HAP-1 (cell line): ENCODE measurements around the gene TSSK2.
A peak's percentile ranks its signal among the peaks of the same experiment; 100 is the strongest.
"Not testable (repeated sequence)": the region's sequence is repeated elsewhere in the genome, so short reads cannot be mapped to it uniquely, and the experiment has no call there.

Source experiments
- DNase-seq, 2 experiments: peaks; one replicate each; pipeline ENCODE4 v3.0.0-alpha.2; 2016 to 2020; ENCODE audit warnings: low spot score in 2 of 2
- H3K27me3 ChIP-seq: fragments of 250-450 bp; sonication (Bioruptor Pico); 2 replicates; pipeline ENCODE4 v1.5.1; 2020; ENCODE audit warnings: low read depth, mild to moderate bottlenecking, moderate library complexity
- H3K36me3 ChIP-seq: fragments of 250-450 bp; sonication (Bioruptor Pico); replicated peaks from 2 replicates; pipeline ENCODE4 v1.5.1; 2020; ENCODE audit warnings: mild to moderate bottlenecking
- H3K4me1 ChIP-seq: fragments of 250-450 bp; sonication (Bioruptor Pico); 2 replicates; pipeline ENCODE4 v1.5.1; 2020; ENCODE audit warnings: mild to moderate bottlenecking
- H3K4me3 ChIP-seq: fragments of 250-450 bp; sonication (Bioruptor Pico); 2 replicates; pipeline ENCODE4 v1.5.1; 2020; ENCODE audit warnings: mild to moderate bottlenecking, moderate library complexity
- H3K9me3 ChIP-seq: fragments of 250-450 bp; sonication (Bioruptor Pico); 2 replicates; pipeline ENCODE4 v1.5.1; 2020; ENCODE audit warnings: mild to moderate bottlenecking, moderate library complexity
- in situ Hi-C: fragments of 300-500 bp; cut with MboI; formaldehyde crosslinking; loops from 3 replicates; pipeline ENCODE4 v1.14.3; 2020; ENCODE audit warnings: low sequenced_read_pairs, inconsistent platforms, mixed read lengths

TSSK2 gene

GRCh38 chr22:19130959-19131684, at the start of gene TSSK2:
Gene TSSK2, plus strand, starts transcription at chr22:19131308. Its CDS starts 92 bp downstream, at chr22:19131400.
- H3K36me3 ChIP-seq, result peaks cover 22% of the 10 kb centered on the region
- H3K27me3 ChIP-seq, result no peaks in the 10 kb centered on the region
- DNase-seq, result no peak
- H3K9me3 ChIP-seq, result no peaks in the 10 kb centered on the region
- no peaks in the 10 kb centered on the region for H3K4me1 ChIP-seq
- H3K4me3 ChIP-seq, result no peak within 1 kb of the TSS
- in situ Hi-C loops, result no loop called here

- DNase-seq, result no peak
- H3K4me3 ChIP-seq, result no peak overlapping the region
- H3K9me3 ChIP-seq, result no peaks in the 10 kb centered on the region
- H3K4me1 ChIP-seq, result no peaks in the 10 kb centered on the region; the same call in 1 of the 2 replicates
- no peaks in the 10 kb centered on the region for H3K27me3 ChIP-seq
- peaks cover 6% of the 10 kb centered on the region for H3K36me3 ChIP-seq
- in situ Hi-C loops, result no loop called here
Measured at GRCh38 chr22:19081351-19081750, 49.8 kb upstream of the TSSK2 start.

GRCh38 chr22:19082101-19082500, 49.0 kb upstream of the TSSK2 start:
- Histone ChIP-seq H3K4me3 (no peak overlapping the region), H3K36me3 (peaks cover 9% of the 10 kb centered on the region), H3K9me3 (no peaks in the 10 kb centered on the region), H3K4me1 (no peaks in the 10 kb centered on the region; the same call in 1 of the 2 replicates), H3K27me3 (no peaks in the 10 kb centered on the region)
- in situ Hi-C loops, result no loop called here
- no peak for DNase-seq

GRCh38 chr22:19082793-19083192, 48.3 kb upstream of the TSSK2 start:
- no peaks in the 10 kb centered on the region; the same call in 1 of the 2 replicates for H3K4me1 ChIP-seq
- DNase-seq, result no peak
- H3K4me3 ChIP-seq, result no peak overlapping the region
- in situ Hi-C loops, result no loop called here
- H3K36me3 ChIP-seq, result peaks cover 9% of the 10 kb centered on the region
- no peaks in the 10 kb centered on the region for H3K27me3 ChIP-seq
- no peaks in the 10 kb centered on the region for H3K9me3 ChIP-seq

GRCh38 chr22:19084126-19084525, 47.0 kb upstream of the TSSK2 start:
- H3K27me3 ChIP-seq, in situ Hi-C loops, H3K4me1 ChIP-seq, H3K9me3 ChIP-seq, DNase-seq, H3K4me3 ChIP-seq, H3K36me3 ChIP-seq: not testable (repeated sequence)

- H3K4me1 ChIP-seq, in situ Hi-C loops, DNase-seq, H3K36me3 ChIP-seq, H3K9me3 ChIP-seq, H3K4me3 ChIP-seq, H3K27me3 ChIP-seq: not testable (repeated sequence)
Measured at GRCh38 chr22:19084586-19084985, 46.5 kb upstream of the TSSK2 start.

GRCh38 chr22:19085233-19085718, 45.8 kb upstream of the TSSK2 start:
- H3K36me3 ChIP-seq, result peaks cover 9% of the 10 kb centered on the region
- peak in 1 of 2 experiments; percentile 19 for DNase-seq
- H3K9me3 ChIP-seq, result no peaks in the 10 kb centered on the region
- in situ Hi-C loops, result no loop called here
- no peaks in the 10 kb centered on the region; the same call in 1 of the 2 replicates for H3K4me1 ChIP-seq
- H3K27me3 ChIP-seq, result no peaks in the 10 kb centered on the region
- H3K4me3 ChIP-seq, result no peak overlapping the region

GRCh38 chr22:19086417-19086816, 44.7 kb upstream of the TSSK2 start:
- no peaks in the 10 kb centered on the region for H3K27me3 ChIP-seq
- H3K36me3 ChIP-seq, result peaks cover 9% of the 10 kb centered on the region
- in situ Hi-C loops, result no loop called here
- H3K9me3 ChIP-seq, result no peaks in the 10 kb centered on the region
- H3K4me3 ChIP-seq, result no peak overlapping the region
- no peaks in the 10 kb centered on the region; the same call in 1 of the 2 replicates for H3K4me1 ChIP-seq
- no peak for DNase-seq

- H3K36me3 ChIP-seq, result peaks cover 9% of the 10 kb centered on the region
- no peaks in the 10 kb centered on the region for H3K27me3 ChIP-seq
- H3K9me3 ChIP-seq, result no peaks in the 10 kb centered on the region
- H3K4me3 ChIP-seq, result no peak overlapping the region
- no peak for DNase-seq
- no peaks in the 10 kb centered on the region; the same call in 1 of the 2 replicates for H3K4me1 ChIP-seq
- in situ Hi-C loops, result no loop called here
Measured at GRCh38 chr22:19086896-19087295, 44.2 kb upstream of the TSSK2 start.

- no peak for DNase-seq
- no peaks in the 10 kb centered on the region for H3K27me3 ChIP-seq
- H3K9me3 ChIP-seq, result no peaks in the 10 kb centered on the region
- H3K36me3 ChIP-seq, result peaks cover 9% of the 10 kb centered on the region
- no peak overlapping the region for H3K4me3 ChIP-seq
- no peaks in the 10 kb centered on the region; the same call in 1 of the 2 replicates for H3K4me1 ChIP-seq
- in situ Hi-C loops, result no loop called here
Measured at GRCh38 chr22:19088866-19089595, 42.1 kb upstream of the TSSK2 start.

- in situ Hi-C loops, result no loop called here
- Histone ChIP-seq H3K36me3 (peaks cover 9% of the 10 kb centered on the region), H3K9me3 (no peaks in the 10 kb centered on the region), H3K27me3 (no peaks in the 10 kb centered on the region), H3K4me3 (no peak overlapping the region), H3K4me1 (no peaks in the 10 kb centered on the region; the same call in 1 of the 2 replicates)
- DNase-seq, result no peak
Measured at GRCh38 chr22:19090183-19090582, 40.9 kb upstream of the TSSK2 start.

- DNase-seq, result no peak
- Histone ChIP-seq H3K4me3 (no peak overlapping the region), H3K36me3 (peaks cover 9% of the 10 kb centered on the region), H3K27me3 (no peaks in the 10 kb centered on the region), H3K4me1 (no peaks in the 10 kb centered on the region; the same call in 1 of the 2 replicates), H3K9me3 (no peaks in the 10 kb centered on the region)
- in situ Hi-C loops, result no loop called here
Measured at GRCh38 chr22:19090586-19091127, 40.5 kb upstream of the TSSK2 start.

GRCh38 chr22:19092725-19093124, 38.4 kb upstream of the TSSK2 start:
- Histone ChIP-seq H3K36me3 (peaks cover 13% of the 10 kb centered on the region), H3K4me3 (no peak overlapping the region), H3K4me1 (no peaks in the 10 kb centered on the region), H3K27me3 (no peaks in the 10 kb centered on the region), H3K9me3 (no peaks in the 10 kb centered on the region)
- DNase-seq, result no peak
- in situ Hi-C loops, result no loop called here
